ENCODE results near the gene CHSY3. TPM values are rescaled to one million over a fixed set of nuclear protein-coding genes. Genes with fewer than 3 reads are reported as not detected.

CHSY3 gene
- total and polyA plus RNA-seq, 7 donors, result 0.33 to 2.9 (median 0.67) TPM

GRCh38 chr5:130137681-130138080 lies 233.4 kb downstream of the CHSY3 start:
- intact Hi-C loops (cut with DNase I), result no loop called here
- Histone ChIP-seq H3K9me3 (no peaks in the 10 kb centered on the region), H3K27me3 (ENCODE audit: insufficient read depth in 3 of 3, low read length in 2 of 3) (no peaks in the 10 kb centered on the region), H3K36me3 (ENCODE audit: insufficient read depth in 1 of 2, low read depth in 1 of 2) (no peaks in the 10 kb centered on the region), H3K27ac (no peak overlapping the region), H3K4me3 (no peak overlapping the region), H3K4me1 (no peaks in the 10 kb centered on the region)
- DNase-seq, result no peak
- WGBS, 3 donors, result 16 to 38% (median 25%) methylated on average over 1 of the region's 1 CpG
- no peak for TF ChIP-seq CTCF (IDR thresholded peaks at IDR 0.05)
- ATAC-seq, result no peak

- DNase-seq (no peak), ATAC-seq (no peak)
- intact Hi-C loops (cut with DNase I), result no loop called here
- H3K4me1 ChIP-seq, result no peaks in the 10 kb centered on the region
- no peaks in the 10 kb centered on the region for H3K9me3 ChIP-seq
- no peak overlapping the region for H3K27ac ChIP-seq
- no peaks in the 10 kb centered on the region for H3K27me3 ChIP-seq (ENCODE audit: insufficient read depth in 3 of 3, low read length in 2 of 3)
- TF ChIP-seq CTCF (IDR thresholded peaks at IDR 0.05), result no peak
- no peak overlapping the region for H3K4me3 ChIP-seq
- no peaks in the 10 kb centered on the region for H3K36me3 ChIP-seq (ENCODE audit: insufficient read depth in 1 of 2, low read depth in 1 of 2)
These were observed 234.3 kb downstream of the CHSY3 start for GRCh38 chr5:130138406-130139045.

- no peaks in the 10 kb centered on the region for H3K27me3 ChIP-seq (ENCODE audit: insufficient read depth in 3 of 3, low read length in 2 of 3)
- no peaks in the 10 kb centered on the region for H3K9me3 ChIP-seq
- 60 to 73% (median 65%) methylated on average over 3 of the region's 3 CpGs for WGBS, 3 donors
- no peak overlapping the region for H3K27ac ChIP-seq
- ATAC-seq (peak in 2 of 4 donors; percentile 67 to 83), DNase-seq (no peak)
- H3K4me1 ChIP-seq, result no peaks in the 10 kb centered on the region
- intact Hi-C loops (cut with DNase I), result loop anchor here (5.0 to 10.0 kb wide), 2 partner anchors 237 to 239 kb away; partner anchors contain the start of gene CHSY3 (in 2 of the 2)
- peak; percentile 61 for TF ChIP-seq CTCF (IDR thresholded peaks at IDR 0.05)
- H3K4me3 ChIP-seq, result no peak overlapping the region
- no peaks in the 10 kb centered on the region for H3K36me3 ChIP-seq (ENCODE audit: insufficient read depth in 1 of 2, low read depth in 1 of 2)
These were observed 237.5 kb downstream of the CHSY3 start for GRCh38 chr5:130141659-130142320.

GRCh38 chr5:130151239-130151638 lies 247.0 kb downstream of the CHSY3 start:
- Histone ChIP-seq H3K36me3 (ENCODE audit: insufficient read depth in 1 of 2, low read depth in 1 of 2) (no peaks in the 10 kb centered on the region), H3K4me3 (no peak overlapping the region), H3K27me3 (ENCODE audit: insufficient read depth in 3 of 3, low read length in 2 of 3) (no peaks in the 10 kb centered on the region), H3K4me1 (no peaks in the 10 kb centered on the region), H3K9me3 (no peaks in the 10 kb centered on the region), H3K27ac (no peak overlapping the region)
- no peak for TF ChIP-seq CTCF (IDR thresholded peaks at IDR 0.05)
- 12 to 30% (median 20%) methylated on average over 2 of the region's 2 CpGs for WGBS, 3 donors
- no peak for ATAC-seq
- no peak for DNase-seq
- intact Hi-C loops (cut with DNase I), result no loop called here
